OCI-LY3 (cell line): ENCODE results near the gene PRKAR1A.

Experiments used
- EZH2phosphoT487 ChIP-seq: fragments of 200-600 bp; shearing (Covaris generic); IDR thresholded peaks from 2 replicates; pipeline ENCODE4 v1.6.1; 2018; ENCODE audit warnings: antibody characterized with exemption, mixed run types, low read depth
- TF ChIP-seq, protein P1 (sequence below): fragments of 200-600, 300-600 bp; sonication (generic); IDR thresholded peaks from 2 replicates; pipeline ENCODE4 v1.5.1; 2014; ENCODE audit warnings: antibody characterized with exemption, low read length, low read depth

- TF ChIP-seq, protein P1, sequence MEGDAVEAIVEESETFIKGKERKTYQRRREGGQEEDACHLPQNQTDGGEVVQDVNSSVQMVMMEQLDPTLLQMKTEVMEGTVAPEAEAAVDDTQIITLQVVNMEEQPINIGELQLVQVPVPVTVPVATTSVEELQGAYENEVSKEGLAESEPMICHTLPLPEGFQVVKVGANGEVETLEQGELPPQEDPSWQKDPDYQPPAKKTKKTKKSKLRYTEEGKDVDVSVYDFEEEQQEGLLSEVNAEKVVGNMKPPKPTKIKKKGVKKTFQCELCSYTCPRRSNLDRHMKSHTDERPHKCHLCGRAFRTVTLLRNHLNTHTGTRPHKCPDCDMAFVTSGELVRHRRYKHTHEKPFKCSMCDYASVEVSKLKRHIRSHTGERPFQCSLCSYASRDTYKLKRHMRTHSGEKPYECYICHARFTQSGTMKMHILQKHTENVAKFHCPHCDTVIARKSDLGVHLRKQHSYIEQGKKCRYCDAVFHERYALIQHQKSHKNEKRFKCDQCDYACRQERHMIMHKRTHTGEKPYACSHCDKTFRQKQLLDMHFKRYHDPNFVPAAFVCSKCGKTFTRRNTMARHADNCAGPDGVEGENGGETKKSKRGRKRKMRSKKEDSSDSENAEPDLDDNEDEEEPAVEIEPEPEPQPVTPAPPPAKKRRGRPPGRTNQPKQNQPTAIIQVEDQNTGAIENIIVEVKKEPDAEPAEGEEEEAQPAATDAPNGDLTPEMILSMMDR, result no peak
- TF ChIP-seq EZH2phosphoT487, result no peak
These were observed 54.8 kb downstream of the PRKAR1A start for GRCh38 chr17:68567035-68567434.
